Hepatocyte (in vitro differentiated cells): ENCODE measurements around the gene ZNF322.

Experiments used
- CTCF ChIP-seq: fragments of 200-600 bp; sonication (generic); IDR thresholded peaks from 2 replicates; pipeline ENCODE4 v1.5.1; 2016; ENCODE audit warnings: antibody characterized with exemption, mild to moderate bottlenecking; ENCODE audit not compliant: poor library complexity
- EZH2 ChIP-seq: fragments of 200-600 bp; sonication (generic); IDR thresholded peaks from 2 replicates; pipeline ENCODE4 v1.6.1; 2016; ENCODE audit warnings: antibody characterized with exemption, mild to moderate bottlenecking, borderline replicate concordance
- EZH2phosphoT487 ChIP-seq: fragments of 200-600 bp; sonication (generic); IDR thresholded peaks from one replicate; pipeline ENCODE4 v1.6.1; 2018; ENCODE audit warnings: antibody characterized with exemption, mild to moderate bottlenecking, low read depth, moderate library complexity; ENCODE audit not compliant: unreplicated experiment, severe bottlenecking

- no peak for TF ChIP-seq CTCF
- TF ChIP-seq EZH2: no peak
- TF ChIP-seq EZH2phosphoT487: no peak
Measured at GRCh38 chr6:26604026-26604425, 55.5 kb downstream of the ZNF322 start.
